ENCODE data around the gene CDK5RAP2.

DNA sequence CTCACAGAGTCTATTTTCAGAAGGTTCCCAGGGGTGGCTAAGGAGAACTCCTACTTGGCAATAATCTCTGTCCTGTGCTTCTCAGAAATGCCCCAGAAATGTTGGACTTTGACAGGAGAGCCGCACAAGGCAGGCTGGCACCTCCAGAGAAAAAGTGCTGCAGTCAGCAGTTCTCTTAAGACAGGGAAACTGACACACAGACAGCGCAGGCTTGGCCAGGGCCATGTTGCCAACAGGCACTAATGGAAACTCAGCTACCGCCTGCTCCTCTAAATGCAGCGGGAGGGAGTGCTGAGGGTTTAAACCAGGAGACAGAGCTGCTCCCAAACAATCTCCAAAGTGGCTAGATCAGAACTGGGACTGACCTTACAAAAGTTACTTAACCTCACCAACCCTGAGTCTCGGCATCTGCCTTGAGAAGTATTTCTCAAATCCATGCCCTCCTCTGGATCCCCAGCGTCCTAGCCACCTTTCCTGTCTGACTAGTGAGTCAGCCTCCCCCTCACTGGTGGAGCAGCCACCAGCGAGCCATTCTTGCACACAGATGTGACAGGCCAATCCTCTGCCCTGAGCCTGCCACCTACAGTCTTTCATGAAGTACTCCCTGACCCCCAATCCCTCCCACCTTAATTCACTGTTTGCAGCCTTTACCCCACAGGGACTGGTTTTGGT is 186.4 kb downstream of the CDK5RAP2 start:
- TF ChIP-seq, protein P1, sequence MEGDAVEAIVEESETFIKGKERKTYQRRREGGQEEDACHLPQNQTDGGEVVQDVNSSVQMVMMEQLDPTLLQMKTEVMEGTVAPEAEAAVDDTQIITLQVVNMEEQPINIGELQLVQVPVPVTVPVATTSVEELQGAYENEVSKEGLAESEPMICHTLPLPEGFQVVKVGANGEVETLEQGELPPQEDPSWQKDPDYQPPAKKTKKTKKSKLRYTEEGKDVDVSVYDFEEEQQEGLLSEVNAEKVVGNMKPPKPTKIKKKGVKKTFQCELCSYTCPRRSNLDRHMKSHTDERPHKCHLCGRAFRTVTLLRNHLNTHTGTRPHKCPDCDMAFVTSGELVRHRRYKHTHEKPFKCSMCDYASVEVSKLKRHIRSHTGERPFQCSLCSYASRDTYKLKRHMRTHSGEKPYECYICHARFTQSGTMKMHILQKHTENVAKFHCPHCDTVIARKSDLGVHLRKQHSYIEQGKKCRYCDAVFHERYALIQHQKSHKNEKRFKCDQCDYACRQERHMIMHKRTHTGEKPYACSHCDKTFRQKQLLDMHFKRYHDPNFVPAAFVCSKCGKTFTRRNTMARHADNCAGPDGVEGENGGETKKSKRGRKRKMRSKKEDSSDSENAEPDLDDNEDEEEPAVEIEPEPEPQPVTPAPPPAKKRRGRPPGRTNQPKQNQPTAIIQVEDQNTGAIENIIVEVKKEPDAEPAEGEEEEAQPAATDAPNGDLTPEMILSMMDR (IDR thresholded peaks at IDR 0.05; ENCODE audit: low read depth, low read length), result no peak
- no peak for TF ChIP-seq EZH2phosphoT487 (IDR thresholded peaks at IDR 0.05; ENCODE audit: low read depth)
